IgD-negative memory B cell (primary cell): Measurements from ENCODE around the gene ENO4. TPM values are rescaled to one million over a fixed set of nuclear protein-coding genes. Genes with fewer than 3 reads are reported as not detected.

Experiments used
- polyA plus RNA-seq: library from polyadenylated mRNA; unstranded; fragments of 300-500 nt; fragmentation: Illumina TruSeq; gene quantifications from one replicate; pipeline ENCODE4 v1.2.3, GENCODE V29; 2021

The ENO4 gene
- polyA plus RNA-seq, 1 donor from 2014 or later, result 0.45 TPM

Other genes starting within 250 kb of the ENO4 start
- not detected for gene PNLIPRP2, start 228.5 kb upstream of the ENO4 start, polyA plus RNA-seq
- 6.7 TPM for gene HSPA12A, start 106.9 kb upstream of the ENO4 start, polyA plus RNA-seq
- 0.04 TPM for gene SHTN1, start 155.7 kb downstream of the ENO4 start, polyA plus RNA-seq